ENCODE measurements around the gene CHST11.
A peak's percentile ranks its signal among the peaks of the same experiment; 100 is the strongest.
"Not testable (repeated sequence)": the region's sequence is repeated elsewhere in the genome, so short reads cannot be mapped to it uniquely, and the experiment has no call there.

CHST11 gene

DNA sequence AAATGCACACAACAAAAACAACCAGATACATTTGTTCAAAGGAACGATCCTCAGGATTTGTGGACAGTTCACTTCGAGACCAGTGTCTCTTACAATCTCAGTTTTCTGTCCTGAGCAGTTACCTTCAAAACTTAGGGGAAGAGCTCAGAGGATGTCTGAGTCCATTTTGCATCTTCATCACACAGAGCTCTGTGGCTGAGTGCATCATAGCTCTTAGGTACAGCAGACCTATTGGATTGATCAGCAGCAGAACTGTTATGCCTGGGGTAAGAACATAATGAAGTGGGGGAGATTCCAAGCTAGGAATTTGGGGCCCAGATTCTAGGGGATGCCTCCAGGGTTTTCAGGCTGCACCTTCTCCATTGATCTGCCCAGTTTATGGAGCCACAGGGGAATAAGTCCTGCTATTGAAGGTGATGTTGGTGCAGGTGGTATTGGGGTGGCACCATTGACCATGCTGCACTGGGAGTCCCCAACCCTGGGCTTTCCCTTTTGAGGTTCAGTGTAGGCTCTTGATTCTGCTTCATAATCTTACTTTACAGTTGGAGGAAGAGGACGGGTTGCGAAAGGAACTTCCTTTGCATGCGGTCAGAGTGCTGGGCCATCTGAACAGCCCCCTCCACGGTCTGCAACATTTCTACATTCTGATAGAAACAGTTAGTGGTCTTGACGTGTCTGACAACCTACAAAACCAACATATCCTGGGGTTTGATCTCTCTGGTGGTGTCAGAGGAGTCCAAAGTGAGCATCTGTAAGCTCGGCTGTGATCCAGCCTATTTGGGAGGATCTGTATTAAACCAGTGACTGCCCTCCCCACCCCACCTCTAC, 112.8 kb downstream of the CHST11 start:
- ATAC-seq: peak; percentile 89

DNA sequence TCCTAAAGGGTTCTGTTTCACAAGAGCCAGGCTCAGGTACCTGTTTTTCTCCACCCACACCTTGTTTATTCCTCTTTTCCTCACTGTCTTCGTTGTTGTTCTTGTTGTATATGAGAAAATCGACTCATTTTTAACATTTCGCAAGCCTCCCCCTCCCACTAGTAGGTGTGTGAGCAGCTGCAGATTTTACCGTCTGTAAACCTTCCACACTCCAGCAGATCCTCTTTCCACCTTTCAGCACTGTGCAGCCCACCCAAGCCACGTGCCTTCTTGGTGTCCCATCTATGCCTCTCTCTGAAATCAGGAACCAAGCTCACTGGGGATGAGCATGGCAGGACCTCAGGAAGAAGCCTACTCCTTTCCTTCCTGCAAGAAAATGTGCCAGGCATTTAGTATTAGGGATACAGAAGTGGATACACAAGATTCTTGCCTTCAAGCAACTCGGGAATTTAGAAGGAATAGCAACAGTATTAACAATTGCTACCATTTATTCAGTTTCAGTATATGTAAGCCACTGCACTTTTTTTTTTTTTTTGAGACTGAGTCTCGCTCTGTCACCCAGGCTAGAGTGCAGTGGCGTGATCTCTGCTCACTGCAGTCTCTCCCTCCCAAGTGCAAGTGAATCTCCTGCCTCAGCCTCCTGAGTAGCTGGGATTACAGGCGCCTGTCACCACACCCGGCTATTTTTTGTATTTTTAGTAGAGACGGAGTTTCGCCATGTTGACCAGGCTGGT, 113.6 kb downstream of the CHST11 start:
- DNase-seq (ENCODE audit: low spot score in 2 of 2) (no peak), ATAC-seq (peak; percentile 23)
- Mint-ChIP-seq H3K36me3 (peaks cover 16% of the 10 kb centered on the region), H3K9me3 (no peaks in the 10 kb centered on the region), H3K27ac (peak overlapping the region; percentile 52), H3K4me1 (peaks cover 68% of the 10 kb centered on the region), H3K4me3 (peak overlapping the region; percentile 70)

More for the DNA sequence above, 112.8 kb downstream of the CHST11 start:
- H3K4me3 Mint-ChIP-seq: peak overlapping the region; percentile 70
- H3K27ac Mint-ChIP-seq: peak overlapping the region; percentile 52
- H3K9me3 Mint-ChIP-seq: peaks cover 2% of the 10 kb centered on the region
- peaks cover 63% of the 10 kb centered on the region for H3K4me1 Mint-ChIP-seq
- peaks cover 14% of the 10 kb centered on the region for H3K36me3 Mint-ChIP-seq
- DNase-seq (ENCODE audit: low spot score in 2 of 2): peak; percentile 40 to 78

DNA sequence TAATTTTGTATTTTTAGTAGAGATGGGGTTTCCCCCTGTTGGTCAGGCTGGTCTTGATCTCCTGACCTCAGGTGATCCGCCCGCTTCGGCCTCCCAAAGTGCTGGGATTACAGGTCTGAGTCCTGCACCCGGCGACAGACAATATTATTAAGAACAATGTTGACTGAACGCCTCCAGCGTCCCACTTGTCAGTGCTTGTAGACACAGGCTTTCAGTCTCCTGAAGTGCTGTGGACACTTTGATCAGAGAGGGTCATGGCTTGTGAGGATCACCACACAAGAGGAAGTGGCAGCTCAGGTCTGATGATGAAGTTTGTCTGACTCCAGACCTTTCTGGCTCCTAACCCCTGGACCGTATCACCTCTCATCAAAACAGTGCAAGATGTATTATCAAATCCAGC, 114.6 kb downstream of the CHST11 start:
- no peak for ATAC-seq
- peaks cover 66% of the 10 kb centered on the region for H3K4me1 Mint-ChIP-seq

DNA sequence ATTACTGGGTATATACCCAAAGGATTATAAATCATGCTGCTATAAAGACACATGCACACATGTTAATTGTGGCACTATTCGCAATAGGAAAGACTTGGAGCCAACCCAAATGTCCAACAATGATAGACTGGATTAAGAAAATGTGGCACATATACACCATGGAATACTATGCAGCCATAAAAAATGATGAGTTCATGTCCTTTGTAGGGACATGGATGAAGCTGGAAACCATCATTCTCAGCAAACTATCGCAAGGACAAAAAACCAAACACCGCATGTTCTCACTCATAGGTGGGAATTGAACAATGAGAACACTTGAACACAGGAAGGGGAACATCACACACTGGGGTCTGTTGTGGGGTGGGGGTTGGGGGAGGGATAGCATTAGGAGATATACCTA, 117.6 kb downstream of the CHST11 start:
- not testable (repeated sequence) for H3K9me3 Mint-ChIP-seq; H3K4me3 Mint-ChIP-seq; DNase-seq (ENCODE audit: low spot score in 2 of 2); H3K27ac Mint-ChIP-seq; ATAC-seq
- Mint-ChIP-seq H3K4me1 (peaks cover 64% of the 10 kb centered on the region), H3K36me3 (peaks cover 13% of the 10 kb centered on the region)

More for the DNA sequence above, 114.6 kb downstream of the CHST11 start:
- peaks cover 13% of the 10 kb centered on the region for H3K36me3 Mint-ChIP-seq
- H3K9me3 Mint-ChIP-seq: no peaks in the 10 kb centered on the region
- DNase-seq (ENCODE audit: low spot score in 2 of 2): no peak
- peak overlapping the region; percentile 70 for H3K4me3 Mint-ChIP-seq
- H3K27ac Mint-ChIP-seq: no peak overlapping the region

DNA sequence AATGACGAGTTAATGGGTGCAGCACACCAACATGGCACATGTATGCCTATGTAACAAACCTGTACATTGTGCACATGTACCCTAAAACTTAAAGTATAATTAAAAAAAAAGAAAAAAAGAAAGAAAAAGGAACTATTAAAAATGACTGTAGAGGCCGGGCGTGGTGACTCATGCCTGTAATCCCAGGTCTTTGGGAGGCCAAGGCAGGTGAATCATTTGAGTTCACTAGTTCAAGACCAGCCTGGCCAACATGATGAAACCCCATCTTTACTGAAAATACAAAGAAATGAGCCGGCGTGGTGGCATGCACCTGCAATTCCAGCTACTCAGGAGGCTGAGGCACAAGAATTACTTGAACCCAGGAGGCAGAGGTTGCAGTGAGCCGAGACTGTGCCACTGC, 118.0 kb downstream of the CHST11 start:
- ATAC-seq; DNase-seq (ENCODE audit: low spot score in 2 of 2); H3K9me3 Mint-ChIP-seq; H3K4me3 Mint-ChIP-seq: not testable (repeated sequence)
- peaks cover 13% of the 10 kb centered on the region for H3K36me3 Mint-ChIP-seq
- H3K4me1 Mint-ChIP-seq: peaks cover 64% of the 10 kb centered on the region
- peak overlapping the region; percentile 50 for H3K27ac Mint-ChIP-seq

DNA sequence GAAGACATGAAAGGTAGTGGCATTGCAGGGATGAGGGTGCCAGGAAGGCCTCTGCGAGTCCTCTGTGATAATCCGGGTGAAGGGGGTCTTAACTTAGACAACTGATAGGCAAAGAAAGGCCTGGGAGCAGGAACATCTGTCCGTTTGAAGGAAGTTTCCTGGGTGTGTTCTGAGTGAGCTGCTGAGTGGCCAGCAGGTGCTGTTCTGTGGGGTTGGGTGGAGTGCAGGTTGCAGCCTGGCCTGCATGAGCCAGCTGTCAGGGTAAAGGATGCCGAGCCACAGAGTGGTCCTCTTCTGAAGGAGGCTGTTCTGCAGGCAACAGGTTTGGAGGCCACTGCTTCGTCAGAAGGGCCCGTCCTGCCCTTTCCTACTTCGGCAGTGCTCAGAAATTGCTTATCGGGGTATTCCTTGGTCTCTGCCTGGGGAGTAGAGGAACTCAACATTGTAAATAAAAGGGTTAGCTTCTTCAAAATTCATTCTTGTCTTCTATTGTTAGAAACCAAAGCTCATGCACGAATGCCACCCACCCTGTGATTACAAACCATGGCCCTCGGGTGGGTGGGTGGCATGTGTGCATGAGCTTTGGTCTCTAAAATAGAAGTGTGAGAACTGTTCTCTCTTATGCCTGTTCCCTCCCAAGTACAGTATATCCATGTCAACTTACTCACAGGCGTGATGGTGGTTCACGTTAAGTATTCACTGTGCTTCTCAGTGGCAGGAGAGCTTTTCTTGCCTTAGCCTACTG, 118.9 kb downstream of the CHST11 start:
- Mint-ChIP-seq H3K9me3 (no peaks in the 10 kb centered on the region), H3K27ac (peak overlapping the region; percentile 50), H3K4me3 (no peak overlapping the region), H3K4me1 (peaks cover 64% of the 10 kb centered on the region), H3K36me3 (peaks cover 13% of the 10 kb centered on the region)
- no peak for DNase-seq (ENCODE audit: low spot score in 2 of 2)
- no peak for ATAC-seq

DNA sequence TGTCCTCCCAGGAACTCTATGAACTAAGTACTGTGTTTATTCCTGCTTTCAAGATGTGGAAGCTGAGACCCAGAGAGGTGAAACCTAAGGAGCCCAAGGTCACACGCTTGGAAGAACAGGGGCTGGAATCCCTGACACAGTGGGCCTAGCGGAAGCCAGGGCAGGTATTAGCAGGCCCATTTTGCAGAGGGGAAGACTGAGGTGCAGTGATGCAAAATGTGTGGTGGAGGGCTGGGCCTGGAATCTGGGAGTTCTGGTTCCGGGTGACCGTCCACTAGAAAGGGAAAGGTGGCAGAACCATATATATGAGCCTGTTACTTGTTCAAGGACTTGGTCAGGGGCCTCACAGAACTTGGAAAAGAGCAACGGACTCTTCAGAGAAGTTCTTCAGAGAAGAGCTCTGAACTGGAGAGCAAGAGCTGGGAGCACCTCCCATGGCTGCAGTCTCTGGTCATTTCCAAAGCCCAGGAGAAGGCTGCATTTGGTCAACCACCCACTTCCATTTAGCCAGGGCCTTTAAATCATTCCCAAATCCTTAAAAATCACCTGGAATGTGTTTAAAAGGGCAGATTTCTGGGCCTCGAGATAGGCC, 119.5 kb downstream of the CHST11 start:
- H3K4me3 Mint-ChIP-seq: no peak overlapping the region
- no peak overlapping the region for H3K27ac Mint-ChIP-seq

DNA sequence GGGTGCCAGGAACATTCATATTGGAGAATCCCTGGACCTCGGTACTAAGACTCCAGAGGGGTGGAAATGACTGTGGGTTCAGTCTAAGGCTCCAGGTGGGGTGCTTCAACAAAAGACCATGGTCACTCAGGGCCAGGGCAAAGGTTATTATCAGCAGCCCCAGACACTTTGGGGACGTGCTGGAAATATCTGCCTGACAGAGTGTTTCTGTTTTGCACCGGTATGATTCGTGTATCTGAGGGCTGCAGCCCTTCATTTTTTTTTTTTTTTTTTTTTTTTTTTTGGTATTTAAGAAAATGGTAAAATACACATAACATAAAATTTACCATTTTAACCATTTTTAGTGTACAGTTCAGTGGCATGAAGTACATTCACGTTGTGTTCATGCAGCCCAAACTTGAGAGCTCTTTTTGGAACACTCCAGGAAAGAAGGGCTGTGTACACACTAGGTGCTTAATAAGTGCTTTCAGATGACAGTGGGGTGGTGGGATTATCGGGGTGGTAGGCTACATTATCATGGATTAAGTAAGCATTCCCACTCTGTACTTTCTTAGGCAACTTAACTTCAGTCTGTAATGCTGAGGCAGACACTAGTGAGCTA, 120.3 kb downstream of the CHST11 start:
- ATAC-seq: no peak
- H3K9me3 Mint-ChIP-seq: no peaks in the 10 kb centered on the region
- DNase-seq (ENCODE audit: low spot score in 2 of 2): no peak
- no peak overlapping the region for H3K4me3 Mint-ChIP-seq
- H3K27ac Mint-ChIP-seq: peak overlapping the region; percentile 20
- H3K36me3 Mint-ChIP-seq: peaks cover 13% of the 10 kb centered on the region
- H3K4me1 Mint-ChIP-seq: peaks cover 75% of the 10 kb centered on the region

More for the DNA sequence above, 119.5 kb downstream of the CHST11 start:
- ATAC-seq (no peak), DNase-seq (ENCODE audit: low spot score in 2 of 2) (no peak)
- Mint-ChIP-seq H3K4me1 (peaks cover 68% of the 10 kb centered on the region), H3K36me3 (peaks cover 13% of the 10 kb centered on the region), H3K9me3 (no peaks in the 10 kb centered on the region)

DNA sequence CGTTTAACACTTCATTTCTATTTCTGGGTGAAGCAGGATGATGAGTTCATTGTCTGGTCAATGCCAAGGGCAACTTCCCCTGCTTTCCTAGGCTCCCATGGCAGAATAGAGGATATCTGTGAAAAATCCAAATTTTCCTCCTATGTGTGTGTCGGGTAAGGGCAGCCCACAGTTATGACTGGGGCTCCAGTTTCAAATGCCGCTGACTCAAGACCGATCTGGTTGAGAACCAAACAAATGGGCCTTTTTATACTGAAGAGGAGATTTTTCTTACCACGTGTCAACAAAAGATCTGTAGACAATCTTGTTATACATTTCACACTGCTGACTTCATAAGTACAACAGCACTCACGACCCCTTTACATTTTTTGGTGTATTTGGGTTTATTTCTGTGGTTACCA, 120.8 kb downstream of the CHST11 start:
- DNase-seq (ENCODE audit: low spot score in 2 of 2) (no peak), ATAC-seq (peak; percentile 75)
- H3K4me1 Mint-ChIP-seq: peaks cover 77% of the 10 kb centered on the region
- peak overlapping the region; percentile 20 for H3K27ac Mint-ChIP-seq
- peaks cover 10% of the 10 kb centered on the region for H3K36me3 Mint-ChIP-seq
- H3K4me3 Mint-ChIP-seq: peak overlapping the region; percentile 6
- H3K9me3 Mint-ChIP-seq: no peaks in the 10 kb centered on the region

DNA sequence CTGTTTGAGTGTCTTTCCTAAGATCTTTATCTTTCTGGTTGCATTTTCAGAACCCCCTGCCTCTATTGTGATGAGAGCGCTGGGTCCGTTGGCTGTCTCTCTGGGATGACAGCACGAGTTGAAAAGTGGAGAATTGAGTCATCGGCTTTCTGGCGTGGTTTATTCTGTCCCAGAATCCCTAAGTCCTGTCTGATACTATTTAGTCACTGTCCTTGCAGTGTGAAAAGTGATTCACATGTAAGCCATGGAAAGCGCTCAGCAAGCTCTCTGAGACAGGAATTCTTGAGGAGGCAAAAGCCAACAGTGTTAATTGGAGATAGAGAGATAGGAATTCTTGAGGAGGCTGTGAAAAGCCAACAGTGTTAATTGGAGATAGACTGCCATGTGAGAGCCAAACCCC, 121.7 kb downstream of the CHST11 start:
- DNase-seq (ENCODE audit: low spot score in 2 of 2): no peak
- peak overlapping the region; percentile 20 for H3K27ac Mint-ChIP-seq
- no peaks in the 10 kb centered on the region for H3K9me3 Mint-ChIP-seq

DNA sequence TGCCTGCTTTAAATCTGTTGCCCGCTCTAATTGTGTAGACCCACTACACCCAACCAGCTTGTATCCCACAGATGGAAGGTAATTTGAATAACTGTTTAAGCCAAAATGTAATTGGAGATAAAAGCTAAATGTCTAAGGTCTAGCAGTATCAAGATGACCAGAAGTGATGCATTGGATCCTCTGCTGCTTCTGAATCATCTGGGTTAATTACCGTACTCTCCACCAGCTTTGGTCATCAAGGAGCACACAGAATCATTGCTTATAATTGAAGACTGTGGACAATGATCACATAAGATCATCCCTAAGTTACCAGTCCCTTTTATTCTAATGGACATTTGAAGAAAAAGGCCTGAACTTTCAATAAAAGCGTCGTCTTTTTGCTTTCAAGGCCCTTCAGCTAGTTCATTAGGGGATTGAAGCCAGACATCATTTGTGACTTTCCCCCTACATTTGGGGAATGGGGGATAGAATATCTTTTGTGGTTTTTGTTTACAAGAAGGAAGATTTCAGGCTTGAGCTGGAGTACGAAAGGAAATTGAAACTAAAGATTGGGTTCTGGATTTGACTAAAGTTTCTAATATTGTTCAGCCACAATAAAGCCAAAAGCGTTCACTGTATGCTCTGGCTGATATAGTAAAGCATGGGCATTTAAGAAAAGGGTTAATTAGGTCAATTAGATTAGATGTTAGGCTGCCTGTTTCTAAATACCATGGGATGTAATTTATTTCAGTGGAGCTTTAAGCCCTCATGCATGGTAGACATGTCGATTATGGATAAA, 123.2 kb downstream of the CHST11 start:
- peaks cover 91% of the 10 kb centered on the region for H3K4me1 Mint-ChIP-seq
- no peak overlapping the region for H3K27ac Mint-ChIP-seq
- peaks cover 17% of the 10 kb centered on the region for H3K36me3 Mint-ChIP-seq
- peak; percentile 61 for ATAC-seq
- no peaks in the 10 kb centered on the region for H3K9me3 Mint-ChIP-seq
- DNase-seq (ENCODE audit: low spot score in 2 of 2): no peak
- H3K4me3 Mint-ChIP-seq: peak overlapping the region; percentile 26

More for the DNA sequence above, 121.7 kb downstream of the CHST11 start:
- peak; percentile 61 for ATAC-seq
- peaks cover 8% of the 10 kb centered on the region for H3K36me3 Mint-ChIP-seq
- peaks cover 82% of the 10 kb centered on the region for H3K4me1 Mint-ChIP-seq
- H3K4me3 Mint-ChIP-seq: peak overlapping the region; percentile 6

DNA sequence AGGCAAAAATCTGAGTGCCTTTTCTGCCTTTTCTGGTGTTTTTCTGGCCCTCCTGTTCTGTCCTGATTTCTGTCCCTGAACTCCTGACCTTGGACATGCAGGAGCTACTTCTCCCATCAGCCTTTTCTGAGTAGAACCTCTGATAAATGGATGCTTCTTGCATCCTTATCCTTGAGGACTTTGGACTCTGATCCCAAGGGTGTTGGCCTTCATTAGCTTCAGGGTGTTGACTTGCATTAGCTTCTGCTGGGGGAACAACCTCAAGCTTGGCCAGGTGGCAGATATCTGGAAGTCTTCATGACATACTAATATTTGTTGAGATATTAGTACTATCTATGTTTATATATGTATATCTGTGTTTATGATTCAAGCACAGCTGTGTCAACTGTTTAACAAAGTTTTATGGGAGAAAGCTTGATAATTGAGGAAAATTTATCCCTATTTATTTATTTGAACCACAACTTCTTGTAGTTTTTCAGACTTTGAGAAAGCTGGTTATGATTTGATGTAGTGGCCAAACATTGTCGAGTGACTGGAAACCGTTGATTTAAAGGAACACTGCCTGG, 124.3 kb downstream of the CHST11 start:
- Mint-ChIP-seq H3K27ac (peak overlapping the region; percentile 40), H3K4me3 (no peak overlapping the region), H3K4me1 (peaks cover 92% of the 10 kb centered on the region), H3K9me3 (no peaks in the 10 kb centered on the region), H3K36me3 (peaks cover 12% of the 10 kb centered on the region)
- ATAC-seq: no peak
- DNase-seq (ENCODE audit: low spot score in 2 of 2): no peak

DNA sequence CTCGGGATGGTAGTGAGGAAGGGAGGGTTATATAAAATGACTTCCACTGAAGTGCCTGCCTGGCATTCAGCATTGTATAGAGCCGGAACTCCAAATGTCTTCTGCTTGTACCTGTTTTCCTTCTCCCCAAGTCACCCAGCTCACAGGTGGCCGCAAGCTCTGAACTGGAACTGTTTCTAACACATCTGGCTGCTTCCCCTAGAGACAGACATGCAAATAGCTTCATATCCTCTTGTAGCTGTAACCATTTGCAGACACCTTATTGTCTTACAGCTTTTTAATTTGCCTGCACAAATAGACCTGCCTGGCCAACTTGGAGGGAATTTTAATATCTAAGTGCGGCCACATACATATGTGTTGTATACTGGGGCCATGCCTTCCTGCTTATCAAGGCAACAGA, 126.0 kb downstream of the CHST11 start:
- Mint-ChIP-seq H3K36me3 (peaks cover 12% of the 10 kb centered on the region), H3K4me3 (no peak overlapping the region), H3K27ac (no peak overlapping the region), H3K9me3 (no peaks in the 10 kb centered on the region), H3K4me1 (peaks cover 84% of the 10 kb centered on the region)
- DNase-seq (ENCODE audit: low spot score in 2 of 2) (no peak), ATAC-seq (no peak)

DNA sequence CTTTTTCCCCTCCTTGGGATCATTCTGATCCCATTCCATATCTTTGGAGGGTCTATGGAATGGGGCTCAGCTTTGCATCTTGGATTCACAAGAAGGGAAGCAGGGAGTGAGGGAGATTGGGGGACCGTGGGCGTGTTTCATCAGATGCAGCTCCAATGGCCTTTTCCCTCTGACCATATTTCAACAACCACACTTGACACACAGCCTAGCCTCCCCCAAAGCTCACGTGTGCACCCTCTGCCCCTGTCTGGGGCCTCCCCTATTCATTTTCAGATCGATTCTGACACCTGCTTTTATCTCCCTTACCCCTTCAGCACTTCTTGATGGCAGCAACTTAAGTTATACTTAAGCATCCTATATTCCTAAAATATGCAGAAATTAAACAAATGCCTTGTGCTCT, 126.6 kb downstream of the CHST11 start:
- Mint-ChIP-seq H3K4me1 (peaks cover 82% of the 10 kb centered on the region), H3K36me3 (peaks cover 12% of the 10 kb centered on the region), H3K4me3 (no peak overlapping the region), H3K9me3 (no peaks in the 10 kb centered on the region), H3K27ac (no peak overlapping the region)
- DNase-seq (ENCODE audit: low spot score in 2 of 2) (no peak), ATAC-seq (peak; percentile 55)
